HCT116 (cell line): ENCODE data around the gene ZBTB42.

Experiments used
- CEBPB ChIP-seq: IDR thresholded peaks from 2 replicates; pipeline ENCODE4 v1.6.1; 2012; ENCODE audit warnings: low read depth
- EGR1 ChIP-seq: IDR thresholded peaks from 2 replicates; pipeline ENCODE4 v1.6.1; 2012; ENCODE audit warnings: low read depth
- EZH2 ChIP-seq: fragments of 200-600 bp; sonication (generic); IDR thresholded peaks from 2 replicates; pipeline ENCODE4 v1.6.1; 2017; ENCODE audit warnings: antibody characterized with exemption, mixed run types
- EZH2phosphoT487 ChIP-seq: fragments of 200-600 bp; IDR thresholded peaks from 2 replicates; pipeline ENCODE4 v1.6.1; 2018; ENCODE audit warnings: antibody characterized with exemption, borderline replicate concordance
- POLR2A ChIP-seq: IDR thresholded peaks from 2 replicates; pipeline ENCODE4 v1.7.0; 2011; ENCODE audit warnings: borderline replicate concordance; ENCODE audit not compliant: insufficient read depth, insufficient read length; ENCODE audit errors: extremely low read depth
- POLR2AphosphoS5 ChIP-seq: IDR thresholded peaks from 2 replicates; pipeline ENCODE4 v1.6.1; 2011; ENCODE audit warnings: mild to moderate bottlenecking, low read depth, low read length, moderate library complexity
- RAD21 ChIP-seq: IDR thresholded peaks from 2 replicates; pipeline ENCODE4 v1.6.1; 2012; ENCODE audit warnings: low read depth, mild to moderate bottlenecking
- SIN3A ChIP-seq: IDR thresholded peaks from 2 replicates; pipeline ENCODE4 v1.6.1; 2012; ENCODE audit warnings: low read depth
- SRF ChIP-seq: IDR thresholded peaks from 2 replicates; pipeline ENCODE4 v1.6.1; 2012; ENCODE audit warnings: low read depth
- YY1 ChIP-seq: IDR thresholded peaks from 2 replicates; pipeline ENCODE4 v1.6.1; 2011; ENCODE audit warnings: low read length, low read depth, moderate library complexity, mild to moderate bottlenecking; ENCODE audit not compliant: insufficient replicate concordance; ENCODE audit errors: extremely low read depth
- TF ChIP-seq, protein P1 (sequence below): IDR thresholded peaks from 2 replicates; pipeline ENCODE4 v1.6.1; 2012
- TF ChIP-seq, protein P2 (sequence below): IDR thresholded peaks from 2 replicates; pipeline ENCODE4 v1.6.1; 2011; ENCODE audit warnings: mild to moderate bottlenecking, low read length, moderate library complexity; ENCODE audit not compliant: insufficient replicate concordance; ENCODE audit errors: extremely low read depth
- TF ChIP-seq, protein P3 (sequence below), 3 experiments: fragments of 200-600 bp in 1 of 3; sonication (generic) in 1 of 3; IDR thresholded peaks in 2 of 3; conservative IDR thresholded peaks in 1 of 3; 2 replicates each; pipeline ENCODE4 v1.5.1; 2012 to 2017; ENCODE audit warnings: low read depth in 2 of 3, low read length in 2 of 3, antibody characterized with exemption in 1 of 3, borderline replicate concordance in 1 of 3, control low read depth in 1 of 3, mild to moderate bottlenecking in 1 of 3, mixed read lengths in 1 of 3, mixed run types in 1 of 3, moderate library complexity in 1 of 3; ENCODE audit not compliant: insufficient read depth in 1 of 3
- TF ChIP-seq, protein P4 (sequence below): IDR thresholded peaks from 2 replicates; pipeline ENCODE4 v1.6.1; 2012; ENCODE audit warnings: low read depth

DNA sequence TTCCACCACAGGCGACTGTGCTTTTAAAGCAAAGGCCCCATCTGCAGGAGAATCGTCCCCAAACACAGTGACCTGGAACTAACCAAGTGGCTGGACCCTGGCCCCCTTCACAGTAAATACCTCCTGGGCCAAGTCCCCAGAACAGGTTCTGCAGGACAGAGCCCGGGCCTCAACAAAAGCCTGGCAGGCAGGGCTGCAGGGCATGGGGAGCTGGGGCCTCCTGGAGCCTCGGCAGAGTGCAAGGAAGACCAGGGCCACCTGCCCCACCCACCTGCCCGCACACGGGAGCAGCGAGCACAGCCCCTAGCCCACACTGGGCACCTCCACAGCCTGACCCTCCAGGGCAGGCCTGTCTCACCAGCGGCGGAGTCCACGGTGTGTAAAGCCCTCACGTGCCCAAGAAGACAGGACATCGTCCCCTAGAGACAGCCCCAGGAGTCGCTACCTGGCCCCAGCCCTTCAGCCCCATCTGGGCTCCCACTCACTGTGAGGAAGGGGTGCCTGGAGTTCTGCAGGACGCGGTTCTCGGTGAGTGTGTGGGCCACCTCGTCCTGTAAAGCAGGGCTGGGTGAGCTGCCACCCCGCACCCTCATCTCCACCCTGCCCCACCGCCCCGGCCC, 26.3 kb upstream of the ZBTB42 start:
- TF ChIP-seq, protein P1, sequence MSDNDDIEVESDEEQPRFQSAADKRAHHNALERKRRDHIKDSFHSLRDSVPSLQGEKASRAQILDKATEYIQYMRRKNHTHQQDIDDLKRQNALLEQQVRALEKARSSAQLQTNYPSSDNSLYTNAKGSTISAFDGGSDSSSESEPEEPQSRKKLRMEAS: no peak
- TF ChIP-seq POLR2AphosphoS5 (no peak), CEBPB (no peak), POLR2A (no peak), SIN3A (no peak), SRF (no peak), RAD21 (no peak), YY1 (no peak), EZH2 (no peak), EGR1 (no peak), EZH2phosphoT487 (no peak)
- TF ChIP-seq, protein P2, sequence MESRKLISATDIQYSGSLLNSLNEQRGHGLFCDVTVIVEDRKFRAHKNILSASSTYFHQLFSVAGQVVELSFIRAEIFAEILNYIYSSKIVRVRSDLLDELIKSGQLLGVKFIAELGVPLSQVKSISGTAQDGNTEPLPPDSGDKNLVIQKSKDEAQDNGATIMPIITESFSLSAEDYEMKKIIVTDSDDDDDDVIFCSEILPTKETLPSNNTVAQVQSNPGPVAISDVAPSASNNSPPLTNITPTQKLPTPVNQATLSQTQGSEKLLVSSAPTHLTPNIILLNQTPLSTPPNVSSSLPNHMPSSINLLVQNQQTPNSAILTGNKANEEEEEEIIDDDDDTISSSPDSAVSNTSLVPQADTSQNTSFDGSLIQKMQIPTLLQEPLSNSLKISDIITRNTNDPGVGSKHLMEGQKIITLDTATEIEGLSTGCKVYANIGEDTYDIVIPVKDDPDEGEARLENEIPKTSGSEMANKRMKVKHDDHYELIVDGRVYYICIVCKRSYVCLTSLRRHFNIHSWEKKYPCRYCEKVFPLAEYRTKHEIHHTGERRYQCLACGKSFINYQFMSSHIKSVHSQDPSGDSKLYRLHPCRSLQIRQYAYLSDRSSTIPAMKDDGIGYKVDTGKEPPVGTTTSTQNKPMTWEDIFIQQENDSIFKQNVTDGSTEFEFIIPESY: no peak
- TF ChIP-seq, protein P3, sequence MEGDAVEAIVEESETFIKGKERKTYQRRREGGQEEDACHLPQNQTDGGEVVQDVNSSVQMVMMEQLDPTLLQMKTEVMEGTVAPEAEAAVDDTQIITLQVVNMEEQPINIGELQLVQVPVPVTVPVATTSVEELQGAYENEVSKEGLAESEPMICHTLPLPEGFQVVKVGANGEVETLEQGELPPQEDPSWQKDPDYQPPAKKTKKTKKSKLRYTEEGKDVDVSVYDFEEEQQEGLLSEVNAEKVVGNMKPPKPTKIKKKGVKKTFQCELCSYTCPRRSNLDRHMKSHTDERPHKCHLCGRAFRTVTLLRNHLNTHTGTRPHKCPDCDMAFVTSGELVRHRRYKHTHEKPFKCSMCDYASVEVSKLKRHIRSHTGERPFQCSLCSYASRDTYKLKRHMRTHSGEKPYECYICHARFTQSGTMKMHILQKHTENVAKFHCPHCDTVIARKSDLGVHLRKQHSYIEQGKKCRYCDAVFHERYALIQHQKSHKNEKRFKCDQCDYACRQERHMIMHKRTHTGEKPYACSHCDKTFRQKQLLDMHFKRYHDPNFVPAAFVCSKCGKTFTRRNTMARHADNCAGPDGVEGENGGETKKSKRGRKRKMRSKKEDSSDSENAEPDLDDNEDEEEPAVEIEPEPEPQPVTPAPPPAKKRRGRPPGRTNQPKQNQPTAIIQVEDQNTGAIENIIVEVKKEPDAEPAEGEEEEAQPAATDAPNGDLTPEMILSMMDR (IDR thresholded peaks at IDR 0.05 in 2 of 3, conservative IDR thresholded peaks at IDR 0.05 in 1 of 3; ENCODE audit: borderline replicate concordance in 1 of 3, insufficient read depth in 1 of 3, low read depth in 2 of 3, low read length in 2 of 3): no peak
- TF ChIP-seq, protein P4, sequence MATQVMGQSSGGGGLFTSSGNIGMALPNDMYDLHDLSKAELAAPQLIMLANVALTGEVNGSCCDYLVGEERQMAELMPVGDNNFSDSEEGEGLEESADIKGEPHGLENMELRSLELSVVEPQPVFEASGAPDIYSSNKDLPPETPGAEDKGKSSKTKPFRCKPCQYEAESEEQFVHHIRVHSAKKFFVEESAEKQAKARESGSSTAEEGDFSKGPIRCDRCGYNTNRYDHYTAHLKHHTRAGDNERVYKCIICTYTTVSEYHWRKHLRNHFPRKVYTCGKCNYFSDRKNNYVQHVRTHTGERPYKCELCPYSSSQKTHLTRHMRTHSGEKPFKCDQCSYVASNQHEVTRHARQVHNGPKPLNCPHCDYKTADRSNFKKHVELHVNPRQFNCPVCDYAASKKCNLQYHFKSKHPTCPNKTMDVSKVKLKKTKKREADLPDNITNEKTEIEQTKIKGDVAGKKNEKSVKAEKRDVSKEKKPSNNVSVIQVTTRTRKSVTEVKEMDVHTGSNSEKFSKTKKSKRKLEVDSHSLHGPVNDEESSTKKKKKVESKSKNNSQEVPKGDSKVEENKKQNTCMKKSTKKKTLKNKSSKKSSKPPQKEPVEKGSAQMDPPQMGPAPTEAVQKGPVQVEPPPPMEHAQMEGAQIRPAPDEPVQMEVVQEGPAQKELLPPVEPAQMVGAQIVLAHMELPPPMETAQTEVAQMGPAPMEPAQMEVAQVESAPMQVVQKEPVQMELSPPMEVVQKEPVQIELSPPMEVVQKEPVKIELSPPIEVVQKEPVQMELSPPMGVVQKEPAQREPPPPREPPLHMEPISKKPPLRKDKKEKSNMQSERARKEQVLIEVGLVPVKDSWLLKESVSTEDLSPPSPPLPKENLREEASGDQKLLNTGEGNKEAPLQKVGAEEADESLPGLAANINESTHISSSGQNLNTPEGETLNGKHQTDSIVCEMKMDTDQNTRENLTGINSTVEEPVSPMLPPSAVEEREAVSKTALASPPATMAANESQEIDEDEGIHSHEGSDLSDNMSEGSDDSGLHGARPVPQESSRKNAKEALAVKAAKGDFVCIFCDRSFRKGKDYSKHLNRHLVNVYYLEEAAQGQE: no peak
